Fibroblast of lung (primary cell): ENCODE data around the gene PLXNA4. TPM values are rescaled to one million over a fixed set of nuclear protein-coding genes. Genes with fewer than 3 reads are reported as not detected.
A peak's percentile ranks its signal among the peaks of the same experiment; 100 is the strongest.

Experiments used
- DNase-seq, 2 donors: peaks; one replicate each; pipeline versions ENCODE4 v3.0.0 to v3.0.0-alpha.2; 2010; ENCODE audit warnings: low read depth in 2 of 2
- H2AFZ ChIP-seq: 2 replicates; pipeline ENCODE4 v1.5.1; 2012; ENCODE audit warnings: low read length, control low read depth, inconsistent platforms
- H3K27ac ChIP-seq: 2 replicates; pipeline ENCODE4 v1.5.1; 2011; ENCODE audit warnings: low read length, control low read depth; ENCODE audit not compliant: insufficient read depth
- H3K27me3 ChIP-seq: 2 replicates; pipeline ENCODE4 v1.5.1; 2011; ENCODE audit warnings: mild to moderate bottlenecking, low read length; ENCODE audit not compliant: control insufficient read depth, insufficient read depth
- H3K36me3 ChIP-seq: 2 replicates; pipeline ENCODE4 v1.5.1; 2011; ENCODE audit warnings: low read length; ENCODE audit not compliant: control insufficient read depth, insufficient read depth
- H3K4me1 ChIP-seq: 2 replicates; pipeline ENCODE4 v1.5.1; 2011; ENCODE audit warnings: low read length; ENCODE audit not compliant: control insufficient read depth, insufficient read depth; ENCODE audit errors: extremely low read depth
- H3K4me2 ChIP-seq: 2 replicates; pipeline ENCODE4 v1.5.1; 2011; ENCODE audit warnings: low read length, control low read depth; ENCODE audit not compliant: insufficient read depth; ENCODE audit errors: extremely low read depth
- H3K4me3 ChIP-seq, 4 experiments: fragments of 200-600 bp in 1 of 4; sonication (generic) in 1 of 4; replicated peaks in 1 of 4; 2 replicates each; pipeline ENCODE4 v1.5.1; 2011 to 2016; ENCODE audit warnings: low read length in 4 of 4, low read depth in 3 of 4, mild to moderate bottlenecking in 3 of 4, control low read depth in 2 of 4, inconsistent platforms in 1 of 4, mixed read lengths in 1 of 4; ENCODE audit not compliant: insufficient read depth in 1 of 4; ENCODE audit errors: control extremely low read depth in 1 of 4
- H3K79me2 ChIP-seq: 2 replicates; pipeline ENCODE4 v1.5.1; 2012; ENCODE audit warnings: mild to moderate bottlenecking, low read length, inconsistent platforms; ENCODE audit not compliant: control insufficient read depth, insufficient read depth
- H3K9ac ChIP-seq: 2 replicates; pipeline ENCODE4 v1.5.1; 2011; ENCODE audit warnings: mild to moderate bottlenecking, low read length, control low read depth; ENCODE audit not compliant: insufficient read depth
- H3K9me3 ChIP-seq: 2 replicates; pipeline ENCODE4 v1.5.1; 2012; ENCODE audit warnings: low read depth, low read length; ENCODE audit not compliant: control insufficient read depth, insufficient read depth
- H4K20me1 ChIP-seq: 2 replicates; pipeline ENCODE4 v1.5.1; 2011; ENCODE audit warnings: low read length; ENCODE audit not compliant: control insufficient read depth, insufficient read depth; ENCODE audit errors: extremely low read depth
- EZH2 ChIP-seq: IDR thresholded peaks from 2 replicates; pipeline ENCODE4 v1.5.1; 2012; ENCODE audit warnings: low read length, control low read depth, mild to moderate bottlenecking; ENCODE audit errors: missing control alignments
- polyA plus RNA-seq, 2 donors: library from polyadenylated mRNA; depleted of rRNA in 1 of 2; stranded (reverse) in 1 of 2; unstranded in 1 of 2; fragments of >200 nt; gene quantifications; 2 replicates each; pipeline ENCODE4 v1.2.1, GENCODE V29; 2011 to 2012; ENCODE audit warnings: missing spikeins in 1 of 2
- total RNA-seq: library from RNA; depleted of rRNA; stranded (reverse); fragments of >200 nt; gene quantifications from 2 replicates; pipeline ENCODE4 v1.2.1, GENCODE V29; 2014
- TF ChIP-seq, protein P1 (sequence below), 2 donors: IDR thresholded peaks in 1 of 2; conservative IDR thresholded peaks in 1 of 2; 1 replicate in 1 of 2; 2 replicates in 1 of 2; pipeline ENCODE4 v1.5.1; 2011 to 2012; ENCODE audit warnings: low read length in 2 of 2, control low read depth in 1 of 2, inconsistent platforms in 1 of 2, low read depth in 1 of 2, mild to moderate bottlenecking in 1 of 2

The PLXNA4 gene
- total and polyA plus RNA-seq, 2 donors (not counting 1 experiment from before 2014, with no cell fraction given): 1.2 to 1.5 TPM

DNA sequence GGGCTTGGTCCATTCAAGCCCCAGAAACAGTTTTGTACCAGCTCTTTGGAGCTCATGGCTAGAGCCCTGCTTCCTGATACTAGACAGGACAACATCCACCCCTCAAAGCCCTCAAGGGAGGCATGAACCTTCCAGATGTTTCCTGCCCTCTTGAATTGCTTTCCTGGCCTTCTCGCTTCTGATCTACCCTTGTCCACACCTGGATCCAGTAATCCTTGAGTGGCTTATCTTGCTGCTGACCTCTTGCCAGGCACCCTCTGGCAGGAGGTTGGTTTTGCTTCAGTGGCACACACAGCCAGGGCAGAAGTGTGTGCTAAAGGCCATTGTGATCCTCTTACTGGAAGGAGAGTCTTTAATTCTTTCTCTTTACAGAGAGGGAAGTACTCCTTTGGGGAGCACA is 495.8 kb downstream of the PLXNA4 start:
- H3K79me2 ChIP-seq: no peaks in the 10 kb centered on the region
- H3K9ac ChIP-seq: no peak overlapping the region
- H3K4me1 ChIP-seq: no peaks in the 10 kb centered on the region
- no peaks in the 10 kb centered on the region for H4K20me1 ChIP-seq
- no peak overlapping the region for H3K27ac ChIP-seq
- H3K27me3 ChIP-seq: peaks cover 2% of the 10 kb centered on the region
- H3K9me3 ChIP-seq: no peaks in the 10 kb centered on the region
- no peak overlapping the region for H2AFZ ChIP-seq
- H3K4me2 ChIP-seq: no peak overlapping the region
- no peak overlapping the region for H3K4me3 ChIP-seq
- H3K36me3 ChIP-seq: no peaks in the 10 kb centered on the region
- TF ChIP-seq EZH2: no peak
- TF ChIP-seq, protein P1, sequence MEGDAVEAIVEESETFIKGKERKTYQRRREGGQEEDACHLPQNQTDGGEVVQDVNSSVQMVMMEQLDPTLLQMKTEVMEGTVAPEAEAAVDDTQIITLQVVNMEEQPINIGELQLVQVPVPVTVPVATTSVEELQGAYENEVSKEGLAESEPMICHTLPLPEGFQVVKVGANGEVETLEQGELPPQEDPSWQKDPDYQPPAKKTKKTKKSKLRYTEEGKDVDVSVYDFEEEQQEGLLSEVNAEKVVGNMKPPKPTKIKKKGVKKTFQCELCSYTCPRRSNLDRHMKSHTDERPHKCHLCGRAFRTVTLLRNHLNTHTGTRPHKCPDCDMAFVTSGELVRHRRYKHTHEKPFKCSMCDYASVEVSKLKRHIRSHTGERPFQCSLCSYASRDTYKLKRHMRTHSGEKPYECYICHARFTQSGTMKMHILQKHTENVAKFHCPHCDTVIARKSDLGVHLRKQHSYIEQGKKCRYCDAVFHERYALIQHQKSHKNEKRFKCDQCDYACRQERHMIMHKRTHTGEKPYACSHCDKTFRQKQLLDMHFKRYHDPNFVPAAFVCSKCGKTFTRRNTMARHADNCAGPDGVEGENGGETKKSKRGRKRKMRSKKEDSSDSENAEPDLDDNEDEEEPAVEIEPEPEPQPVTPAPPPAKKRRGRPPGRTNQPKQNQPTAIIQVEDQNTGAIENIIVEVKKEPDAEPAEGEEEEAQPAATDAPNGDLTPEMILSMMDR (conservative IDR thresholded peaks at IDR 0.05 in 1 of 2, IDR thresholded peaks at IDR 0.05 in 1 of 2; ENCODE audit: low read depth in 1 of 2, low read length in 2 of 2): no peak
- DNase-seq: no peak

DNA sequence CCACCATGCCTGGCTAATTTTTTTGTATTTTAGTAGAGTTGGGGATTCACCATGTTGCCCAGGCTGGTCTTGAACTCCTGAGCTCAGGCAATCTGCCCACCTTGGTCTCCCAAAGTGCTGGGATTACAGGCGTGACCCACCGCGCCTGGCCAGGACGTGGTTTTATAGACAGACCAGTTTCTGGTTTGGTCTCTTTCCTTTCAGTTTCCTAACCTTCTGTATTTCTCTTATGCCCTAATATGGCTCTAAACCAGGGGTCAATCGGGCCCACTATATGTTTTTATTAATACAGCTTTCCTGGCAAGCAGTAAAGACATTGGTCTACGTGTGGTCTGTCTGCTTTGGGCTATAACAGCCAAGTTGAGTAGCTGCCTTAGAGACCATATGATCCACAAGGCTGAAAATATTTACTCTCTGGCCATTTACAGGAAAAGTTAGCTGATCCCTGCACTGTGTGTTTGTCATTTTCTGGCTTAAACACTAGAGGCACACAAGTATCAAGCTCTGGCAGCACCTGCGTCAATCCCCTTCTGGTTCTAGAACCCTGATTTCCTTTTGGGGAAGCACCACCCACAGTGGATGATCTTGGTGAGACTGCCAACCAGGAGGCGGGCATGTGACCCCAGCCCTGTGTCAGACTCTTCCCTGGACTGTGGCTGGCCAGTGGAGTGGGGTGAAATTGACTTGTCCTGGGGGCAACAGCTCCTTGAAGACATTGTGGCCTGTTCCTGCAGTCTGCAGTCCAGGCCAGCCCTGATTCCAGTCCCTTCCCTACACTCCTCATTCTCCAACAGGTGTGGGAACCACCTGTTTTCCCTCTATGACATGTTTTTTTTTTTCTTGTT is 497.2 kb downstream of the PLXNA4 start:
- Histone ChIP-seq H3K9me3 (no peaks in the 10 kb centered on the region), H3K4me1 (no peaks in the 10 kb centered on the region), H3K36me3 (no peaks in the 10 kb centered on the region), H3K4me2 (no peak overlapping the region), H2AFZ (no peak overlapping the region), H3K9ac (no peak overlapping the region), H3K27ac (no peak overlapping the region), H3K4me3 (no peak overlapping the region), H4K20me1 (no peaks in the 10 kb centered on the region), H3K27me3 (peaks cover 2% of the 10 kb centered on the region), H3K79me2 (no peaks in the 10 kb centered on the region)
- TF ChIP-seq, protein P1 (conservative IDR thresholded peaks at IDR 0.05 in 1 of 2, IDR thresholded peaks at IDR 0.05 in 1 of 2; ENCODE audit: low read depth in 1 of 2, low read length in 2 of 2): peak in 1 of 2 donors; percentile 8
- no peak for TF ChIP-seq EZH2
- DNase-seq: peak in 1 of 2 donors; percentile 75

DNA sequence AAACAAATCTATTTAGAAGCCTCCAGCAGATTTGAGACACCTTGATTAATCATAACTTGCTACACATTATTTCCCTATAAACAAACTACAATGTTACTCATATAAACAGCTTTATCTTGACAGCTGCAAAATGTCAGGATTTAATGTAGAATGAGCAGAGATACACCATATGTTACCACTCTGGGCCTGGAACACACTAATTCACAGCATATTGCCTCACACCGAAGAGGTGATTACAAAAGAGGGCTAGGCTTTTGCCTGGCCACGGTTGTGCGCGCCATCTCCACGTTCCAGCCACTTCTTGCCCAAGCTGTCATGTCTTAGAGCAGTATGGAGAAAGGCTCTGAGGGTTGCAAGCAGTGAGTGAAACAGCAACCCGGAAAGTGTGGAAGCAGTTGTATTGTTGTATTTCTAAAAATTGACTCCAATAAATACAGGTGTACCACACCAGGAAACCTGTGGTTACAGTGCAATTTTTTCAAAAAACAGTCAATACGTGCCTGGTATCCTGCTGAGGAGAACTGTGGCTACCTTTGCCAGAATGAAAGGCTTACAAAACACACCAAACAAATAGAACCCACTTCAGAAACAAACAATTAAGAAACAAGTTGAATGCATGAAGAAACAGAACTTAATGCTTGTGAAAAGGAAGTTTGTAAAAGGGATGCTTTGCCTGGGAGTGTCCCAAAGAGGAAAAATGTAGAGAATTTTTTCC is 498.1 kb downstream of the PLXNA4 start:
- no peaks in the 10 kb centered on the region for H4K20me1 ChIP-seq
- H3K4me3 ChIP-seq: no peak overlapping the region
- TF ChIP-seq EZH2: no peak
- TF ChIP-seq, protein P1 (conservative IDR thresholded peaks at IDR 0.05 in 1 of 2, IDR thresholded peaks at IDR 0.05 in 1 of 2; ENCODE audit: low read depth in 1 of 2, low read length in 2 of 2): no peak
- no peak overlapping the region for H3K9ac ChIP-seq
- no peaks in the 10 kb centered on the region for H3K36me3 ChIP-seq
- no peak overlapping the region for H2AFZ ChIP-seq
- H3K4me2 ChIP-seq: no peak overlapping the region
- H3K4me1 ChIP-seq: no peaks in the 10 kb centered on the region
- H3K9me3 ChIP-seq: no peaks in the 10 kb centered on the region
- H3K79me2 ChIP-seq: no peaks in the 10 kb centered on the region
- peaks cover 2% of the 10 kb centered on the region for H3K27me3 ChIP-seq
- peak; percentile 57 to 91 for DNase-seq
- H3K27ac ChIP-seq: no peak overlapping the region
